Measurements from ENCODE around the gene DRC3.
A peak's percentile ranks its signal among the peaks of the same experiment; 100 is the strongest.
"Not testable (repeated sequence)": the region's sequence is repeated elsewhere in the genome, so short reads cannot be mapped to it uniquely, and the experiment has no call there.

Gene DRC3

GRCh38 chr17:17971431-17972125 is 1.1 kb upstream of the DRC3 start:
- peak; percentile 30 for DNase-seq

GRCh38 chr17:17972952-17973254 is 241 bp downstream of the DRC3 start:
- DNase-seq = no peak

GRCh38 chr17:17975436-17975835 is 2.8 kb downstream of the DRC3 start:
- no peak for DNase-seq

DNA sequence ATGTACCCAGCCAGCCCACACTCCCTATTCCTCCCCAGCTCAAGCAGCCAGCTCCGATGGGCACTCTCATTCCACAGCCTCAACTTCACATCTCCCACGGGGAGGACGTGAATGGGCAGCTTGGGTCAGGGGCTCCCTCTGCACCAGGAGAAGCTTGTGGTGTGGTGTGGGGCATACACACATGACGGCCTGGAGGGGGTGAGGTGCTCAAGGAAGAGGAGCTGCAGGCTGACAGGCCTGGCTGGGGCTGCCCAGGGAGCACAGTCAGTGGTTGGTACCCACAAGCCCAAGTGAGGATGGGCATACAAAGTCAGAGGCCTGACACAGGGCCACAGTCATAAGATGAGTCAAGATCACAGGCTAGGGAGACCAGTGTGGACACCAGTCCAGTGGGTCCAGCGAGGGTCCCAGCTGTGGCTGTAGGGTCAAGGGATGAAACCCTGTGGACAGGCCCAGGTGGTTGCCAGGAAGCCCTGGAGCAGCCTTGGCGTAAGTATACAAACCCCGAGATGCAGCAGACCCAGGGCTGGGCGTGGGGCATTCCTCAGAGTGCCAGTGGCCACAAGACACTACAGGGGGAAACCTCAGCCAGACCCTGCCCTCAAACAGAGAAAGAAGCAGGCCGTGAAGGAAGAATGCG is 4.4 kb downstream of the DRC3 start:
- DNase-seq = no peak

- DNase-seq = no peak
Measured at GRCh38 chr17:17978481-17979424, 6.1 kb downstream of the DRC3 start.

GRCh38 chr17:17979778-17980177 is 7.1 kb downstream of the DRC3 start:
- no peak for DNase-seq

DNA sequence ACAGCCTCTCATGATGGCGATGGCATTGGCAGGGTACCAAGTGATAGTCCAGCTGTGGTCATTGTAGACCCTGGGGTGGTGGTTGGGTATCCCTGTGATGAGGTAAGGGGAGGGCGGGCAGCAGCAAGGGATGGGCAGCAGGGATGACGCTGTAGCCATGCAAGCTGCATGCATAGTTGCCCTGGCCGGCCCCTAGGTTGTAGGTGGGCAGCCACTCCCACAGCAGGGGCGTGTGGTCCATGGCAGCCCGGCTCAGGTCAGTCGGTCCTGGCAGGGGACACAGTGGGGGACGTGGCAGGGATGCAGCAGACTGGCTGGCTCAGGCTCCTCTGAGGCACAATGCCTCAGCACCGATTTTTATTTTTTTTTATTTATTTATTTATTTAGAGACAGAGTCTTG is 8.7 kb downstream of the DRC3 start:
- DNase-seq = no peak

DNA sequence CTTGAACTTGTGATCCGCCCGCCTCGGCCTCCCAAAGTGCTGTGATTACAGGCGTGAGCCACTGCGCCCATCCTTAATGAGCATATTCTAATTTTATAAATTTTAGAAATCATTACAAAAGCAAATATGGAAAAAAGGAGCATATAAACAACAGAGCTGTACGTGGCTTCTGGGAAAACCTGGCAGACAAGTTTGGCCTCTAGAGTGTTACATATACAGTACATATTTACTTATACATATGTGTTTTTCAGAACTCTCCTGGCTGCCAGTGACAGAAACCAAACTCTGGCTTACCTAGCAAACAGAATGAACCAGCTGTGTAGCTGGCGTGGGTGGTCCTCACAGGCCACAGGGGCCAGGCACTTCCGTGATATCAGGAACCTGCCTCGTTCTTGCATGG is 10.1 kb downstream of the DRC3 start:
- DNase-seq = no peak

DNA sequence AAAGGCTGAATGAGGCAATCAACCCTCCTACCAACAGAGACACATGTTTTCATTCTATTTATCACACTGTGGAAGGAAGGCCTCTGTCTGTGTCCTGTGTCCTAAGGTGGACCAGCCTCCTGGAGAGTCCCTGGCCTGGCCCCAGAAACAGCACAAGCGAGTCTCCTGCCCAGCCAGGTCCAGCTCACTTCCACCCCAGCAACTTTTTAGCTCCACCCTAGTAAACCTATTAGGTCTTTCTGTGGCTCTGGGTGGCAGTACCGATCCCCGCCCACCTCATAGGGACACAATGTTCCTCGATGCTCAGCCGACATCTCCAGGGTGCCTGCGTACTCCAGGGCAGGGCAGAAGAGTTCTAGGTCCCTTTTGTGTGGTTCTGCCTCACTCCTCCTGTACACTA is 10.7 kb downstream of the DRC3 start:
- no peak for DNase-seq

DNA sequence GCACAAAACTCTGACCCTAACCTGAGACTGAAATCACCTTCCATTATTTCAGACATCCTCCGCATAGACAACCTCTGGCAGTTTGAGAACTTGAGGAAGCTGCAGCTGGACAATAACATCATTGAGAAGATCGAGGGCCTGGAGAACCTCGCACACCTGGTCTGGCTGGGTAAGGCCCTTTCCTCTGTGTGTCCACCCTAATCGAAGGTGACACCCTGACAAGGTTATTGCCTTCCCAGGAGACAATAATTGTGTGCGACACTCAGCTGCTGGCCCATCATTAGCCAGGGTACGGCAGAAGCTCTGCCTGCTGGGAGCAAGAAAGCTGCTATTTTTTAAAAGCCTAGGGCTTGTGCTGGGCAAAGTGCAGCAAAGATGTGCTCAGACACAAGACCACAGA is 11.1 kb downstream of the DRC3 start:
- no peak for DNase-seq

GRCh38 chr17:17985153-17985552 is 12.5 kb downstream of the DRC3 start:
- no peak for DNase-seq

DNA sequence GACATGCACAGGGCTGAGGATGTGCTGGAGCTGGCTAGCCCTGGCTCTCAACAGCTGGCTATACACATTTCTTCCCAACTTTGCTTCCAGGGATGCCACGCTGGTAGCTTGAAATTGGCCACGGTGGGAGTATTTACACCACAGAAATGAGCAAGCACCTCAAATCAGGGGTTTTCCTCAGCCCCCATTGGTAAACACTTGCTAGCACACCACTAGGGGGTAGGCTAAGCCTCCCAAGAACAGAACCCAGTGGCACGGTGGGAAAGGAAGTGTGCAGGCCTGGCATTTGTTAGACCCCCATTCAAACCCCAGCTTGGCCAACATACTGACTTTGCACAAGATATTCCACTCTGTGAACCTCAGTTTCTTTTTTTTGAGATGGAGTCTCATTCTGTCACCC is 12.9 kb downstream of the DRC3 start:
- DNase-seq = no peak

GRCh38 chr17:17987187-17987896 is 14.7 kb downstream of the DRC3 start:
- no peak for DNase-seq

DNA sequence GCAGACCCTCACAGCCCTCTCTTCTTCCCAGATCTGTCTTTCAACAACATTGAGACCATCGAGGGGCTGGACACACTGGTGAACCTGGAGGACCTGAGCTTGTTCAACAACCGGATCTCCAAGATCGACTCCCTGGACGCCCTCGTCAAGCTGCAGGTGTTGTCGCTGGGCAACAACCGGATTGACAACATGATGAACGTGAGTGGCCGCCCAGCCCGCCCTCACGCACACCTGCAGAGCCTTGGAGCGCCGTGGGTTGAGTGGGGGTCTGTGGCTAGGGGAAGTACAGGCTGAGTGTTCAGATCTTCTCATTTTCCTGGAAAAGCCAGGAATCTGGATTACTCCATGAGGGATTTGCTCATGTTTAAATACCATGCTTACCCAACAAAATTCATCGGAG is 15.2 kb downstream of the DRC3 start:
- no peak for DNase-seq

DNA sequence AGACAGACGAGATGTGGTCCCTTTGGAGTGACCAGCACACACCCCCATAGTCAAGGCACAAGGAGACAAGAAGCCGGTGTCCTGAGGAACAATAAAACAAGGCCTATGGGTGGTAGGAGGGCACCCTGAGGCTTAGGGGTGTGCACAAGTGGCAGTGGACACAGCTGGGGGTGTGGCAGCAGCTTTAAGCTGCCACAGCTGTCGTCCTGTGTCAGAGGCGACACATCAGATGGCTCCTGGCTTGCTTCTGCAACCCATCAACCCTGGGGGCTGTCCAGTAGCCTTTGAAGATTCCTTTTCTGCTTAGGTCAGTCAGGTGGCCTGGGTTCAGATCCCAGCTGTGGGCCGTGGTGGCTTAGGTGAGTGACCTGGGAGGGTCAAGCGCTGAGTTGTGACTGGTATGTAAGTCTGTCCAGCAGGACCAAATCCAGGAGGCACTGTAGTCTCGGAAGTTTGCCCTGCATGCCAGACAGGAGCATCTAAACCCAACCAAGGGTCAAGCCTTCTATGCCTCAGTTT is 15.8 kb downstream of the DRC3 start:
- no peak for DNase-seq

- no peak for DNase-seq
Measured at GRCh38 chr17:17989081-17989480, 16.4 kb downstream of the DRC3 start.

DNA sequence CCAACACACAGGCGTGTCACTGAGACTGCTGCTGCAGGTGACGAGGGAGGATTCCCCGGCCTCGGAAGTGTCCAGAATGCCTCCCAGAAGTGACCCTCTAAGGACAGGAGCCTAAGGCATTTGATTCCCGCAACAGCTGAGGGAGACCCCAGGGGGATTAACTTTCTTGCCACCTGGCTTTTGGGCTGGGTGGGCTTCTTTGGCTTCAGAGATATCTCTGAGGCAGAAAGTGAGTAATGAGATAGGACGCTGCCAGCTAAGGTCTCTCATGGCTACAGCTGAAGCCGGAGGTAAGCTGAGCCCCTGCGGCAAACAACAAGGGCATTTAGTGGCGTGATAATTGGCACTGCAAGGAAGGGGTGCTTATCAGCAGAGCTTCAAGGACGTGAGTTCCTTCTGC is 17.0 kb downstream of the DRC3 start:
- DNase-seq = no peak

- DNase-seq = no peak
Measured at GRCh38 chr17:17990282-17990681, 17.6 kb downstream of the DRC3 start.

DNA sequence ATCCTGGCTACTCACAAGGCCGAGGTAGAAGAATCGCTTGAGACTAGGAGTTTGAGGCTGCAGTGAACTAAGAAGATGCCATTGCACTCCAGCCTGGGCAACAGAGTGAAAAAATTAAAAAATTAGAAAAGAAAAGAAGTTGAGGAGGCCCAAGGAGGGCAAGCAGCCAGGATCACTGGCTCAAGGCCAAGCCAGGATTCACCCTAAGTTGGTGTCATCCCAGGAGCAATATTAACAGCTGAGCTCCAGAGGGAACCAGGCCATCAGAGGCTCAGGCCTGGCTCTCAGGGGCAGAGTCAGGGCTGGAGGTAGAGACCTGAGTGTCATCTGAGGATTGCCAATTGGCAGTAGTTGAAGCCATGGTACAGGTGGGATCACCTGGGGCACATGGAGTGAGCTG is 20.7 kb downstream of the DRC3 start:
- no peak for DNase-seq

- no peak for DNase-seq
Measured at GRCh38 chr17:17993852-17994251, 21.2 kb downstream of the DRC3 start.

- DNase-seq = peak; percentile 7
Measured at GRCh38 chr17:17994271-17995069, 21.8 kb downstream of the DRC3 start.

GRCh38 chr17:17995887-17996286 is 23.2 kb downstream of the DRC3 start:
- DNase-seq = not testable (repeated sequence)
